GM19035 (cell line): ENCODE measurements around the gene CTNND2.

Experiments used
- ATAC-seq: cut with Tn5 transposase; IDR thresholded peaks from one replicate; pipeline ENCODE4 v1.9.1; 2021; ENCODE audit not compliant: unreplicated experiment

CTNND2 gene

GRCh38 chr5:11607944-11608483 lies 296.2 kb downstream of the CTNND2 start:
- no peak for ATAC-seq

- ATAC-seq = no peak
Measured at GRCh38 chr5:11602298-11602697, 301.9 kb downstream of the CTNND2 start.

- ATAC-seq = no peak
Measured at GRCh38 chr5:11599499-11599898, 304.7 kb downstream of the CTNND2 start.

GRCh38 chr5:11596657-11597071 lies 307.6 kb downstream of the CTNND2 start:
- no peak for ATAC-seq

GRCh38 chr5:11596185-11596584 lies 308.1 kb downstream of the CTNND2 start:
- no peak for ATAC-seq

GRCh38 chr5:11595045-11595444 lies 309.2 kb downstream of the CTNND2 start:
- no peak for ATAC-seq

GRCh38 chr5:11594021-11594420 lies 310.2 kb downstream of the CTNND2 start:
- no peak for ATAC-seq

GRCh38 chr5:11590475-11590874 lies 313.8 kb downstream of the CTNND2 start:
- ATAC-seq = no peak

GRCh38 chr5:11588803-11589202 lies 315.4 kb downstream of the CTNND2 start:
- no peak for ATAC-seq

- ATAC-seq = no peak
Measured at GRCh38 chr5:11584017-11584416, 320.2 kb downstream of the CTNND2 start.

GRCh38 chr5:11579351-11579750 lies 324.9 kb downstream of the CTNND2 start:
- no peak for ATAC-seq

GRCh38 chr5:11574787-11575186 lies 329.5 kb downstream of the CTNND2 start:
- no peak for ATAC-seq

GRCh38 chr5:11573140-11573992 lies 330.9 kb downstream of the CTNND2 start:
- ATAC-seq = no peak

GRCh38 chr5:11564706-11565105 lies 339.5 kb downstream of the CTNND2 start:
- ATAC-seq = no peak

- no peak for ATAC-seq
Measured at GRCh38 chr5:11563822-11564221, 340.4 kb downstream of the CTNND2 start.

- no peak for ATAC-seq
Measured at GRCh38 chr5:11560915-11561697, 343.1 kb downstream of the CTNND2 start.

- no peak for ATAC-seq
Measured at GRCh38 chr5:11557063-11557462, 347.2 kb downstream of the CTNND2 start.

- no peak for ATAC-seq
Measured at GRCh38 chr5:11555171-11555570, 349.1 kb downstream of the CTNND2 start.

GRCh38 chr5:11547730-11548129 lies 356.5 kb downstream of the CTNND2 start:
- ATAC-seq = no peak

- ATAC-seq = no peak
Measured at GRCh38 chr5:11547140-11547539, 357.1 kb downstream of the CTNND2 start.

- ATAC-seq = no peak
Measured at GRCh38 chr5:11540112-11540511, 364.1 kb downstream of the CTNND2 start.
